HG02571 (cell line): ENCODE data around the gene RAMP3.
"Not testable (repeated sequence)": the region's sequence is repeated elsewhere in the genome, so short reads cannot be mapped to it uniquely, and the experiment has no call there.

Experiments
- ATAC-seq: cut with Tn5 transposase; IDR thresholded peaks from one replicate; pipeline ENCODE4 v1.9.1; 2021; ENCODE audit warnings: mild to moderate bottlenecking, moderate library complexity; ENCODE audit not compliant: unreplicated experiment

The RAMP3 gene

DNA sequence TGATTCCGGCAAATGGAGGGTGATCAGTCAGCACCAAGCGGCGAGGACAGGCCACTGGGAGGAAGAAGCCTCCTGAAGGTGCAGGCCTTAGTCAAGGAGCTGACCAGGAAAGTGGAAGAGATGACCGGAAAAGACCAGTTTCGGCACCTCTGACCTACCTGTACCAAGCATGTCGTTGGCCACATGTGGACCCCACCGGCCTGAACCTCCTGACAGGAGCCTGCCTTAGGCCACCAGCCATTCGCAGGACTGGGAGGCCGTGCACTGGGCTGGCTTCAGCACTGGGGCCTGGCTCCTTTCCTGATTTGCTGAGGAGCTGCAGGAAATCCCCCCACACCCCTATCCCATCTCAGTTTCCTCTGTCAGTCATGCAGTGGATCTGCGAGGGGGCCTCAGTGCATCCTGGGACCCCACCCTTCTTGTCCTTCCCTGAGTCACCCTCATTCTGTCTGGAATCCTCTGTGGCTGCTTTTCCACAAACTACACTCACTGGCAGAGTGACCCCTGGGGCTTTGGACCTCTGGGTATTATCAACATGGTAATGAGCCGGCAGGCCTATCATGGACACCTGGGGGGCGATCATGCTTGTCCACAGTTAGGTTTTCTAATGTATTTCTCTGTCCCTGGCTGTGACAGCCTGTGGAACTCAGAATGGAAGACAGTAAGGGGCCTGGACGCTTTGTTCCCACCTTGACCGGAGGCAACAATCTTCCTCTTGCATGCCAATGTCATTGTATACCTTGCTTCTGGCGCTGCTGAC lies 33.0 kb downstream of the RAMP3 start:
- no peak for ATAC-seq

DNA sequence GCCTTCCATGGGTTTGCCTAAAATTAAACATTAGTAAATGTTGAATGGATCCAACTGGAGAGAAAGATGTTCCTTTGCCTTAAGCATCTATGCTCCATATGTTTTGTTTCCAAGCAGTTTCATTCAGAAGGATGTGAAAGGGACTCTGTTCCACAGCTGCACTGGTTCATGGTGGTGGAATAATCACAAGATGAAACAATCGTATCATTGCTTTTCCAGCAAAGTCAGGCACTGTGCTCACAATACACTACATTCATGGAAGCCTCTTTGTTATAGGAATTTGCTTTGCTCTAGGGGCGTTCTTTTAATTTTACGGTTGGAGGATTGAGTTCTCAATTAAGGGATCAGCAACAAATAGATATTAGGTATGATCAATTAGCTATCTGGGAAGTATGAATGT lies 33.8 kb downstream of the RAMP3 start:
- no peak for ATAC-seq

DNA sequence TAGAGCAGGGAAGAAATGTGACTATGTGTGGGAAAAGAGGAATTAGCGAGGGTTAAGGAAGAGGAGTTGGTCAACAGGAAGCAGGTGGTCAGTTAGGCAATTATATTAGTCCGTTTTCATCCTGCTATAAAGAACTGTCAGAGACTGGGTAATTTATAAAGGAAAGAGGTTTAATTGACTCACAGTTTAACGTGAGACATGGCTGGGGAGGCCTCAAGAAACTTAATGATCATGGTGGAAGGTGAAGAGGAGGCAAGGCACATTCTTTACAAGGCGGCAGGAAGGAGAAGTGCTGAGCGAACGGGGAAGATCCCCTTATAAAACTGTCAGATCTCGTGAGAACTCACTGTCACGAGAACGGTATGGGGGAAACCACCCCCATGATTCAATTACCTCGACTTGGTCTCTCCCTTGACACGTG lies 35.0 kb downstream of the RAMP3 start:
- no peak for ATAC-seq

DNA sequence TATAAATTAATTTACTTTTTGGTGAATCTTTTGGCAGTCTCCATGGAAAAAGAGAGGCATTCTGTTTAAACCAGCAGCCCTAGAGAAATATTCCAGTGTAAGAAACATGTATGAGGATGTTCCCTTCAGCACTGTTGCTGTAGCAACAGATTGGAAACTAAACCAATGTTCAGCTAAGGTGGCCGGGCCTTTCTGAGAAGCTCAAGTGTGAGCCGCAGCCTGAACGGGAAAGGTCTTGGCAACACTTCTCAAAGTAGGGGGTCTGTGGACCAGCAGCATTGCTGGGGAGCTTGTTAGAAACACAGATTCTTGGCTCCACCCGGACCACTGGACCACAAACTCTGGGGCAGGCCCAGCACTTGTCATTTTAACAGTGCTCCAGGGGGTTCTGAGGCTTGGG lies 36.2 kb downstream of the RAMP3 start:
- no peak for ATAC-seq

DNA sequence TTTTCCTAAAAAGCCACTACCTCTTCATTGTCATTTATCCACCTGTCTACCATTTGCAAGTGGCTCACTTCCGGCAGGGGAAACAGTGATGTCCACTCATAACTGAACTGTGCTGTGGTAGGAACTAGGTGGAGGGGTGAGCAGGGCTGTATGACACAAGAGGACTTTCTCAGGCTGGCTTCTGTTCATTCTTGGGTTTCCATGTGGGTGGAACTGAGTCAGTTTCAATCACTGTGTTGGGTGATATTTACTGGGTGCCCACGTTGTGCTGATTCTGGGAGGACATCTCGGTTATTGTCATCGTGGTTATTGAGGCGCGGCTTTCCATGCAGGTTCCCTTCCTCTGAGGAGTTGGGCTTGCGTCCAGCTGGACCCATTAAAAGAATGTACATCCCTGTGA lies 38.8 kb downstream of the RAMP3 start:
- peak; percentile 83 for ATAC-seq

DNA sequence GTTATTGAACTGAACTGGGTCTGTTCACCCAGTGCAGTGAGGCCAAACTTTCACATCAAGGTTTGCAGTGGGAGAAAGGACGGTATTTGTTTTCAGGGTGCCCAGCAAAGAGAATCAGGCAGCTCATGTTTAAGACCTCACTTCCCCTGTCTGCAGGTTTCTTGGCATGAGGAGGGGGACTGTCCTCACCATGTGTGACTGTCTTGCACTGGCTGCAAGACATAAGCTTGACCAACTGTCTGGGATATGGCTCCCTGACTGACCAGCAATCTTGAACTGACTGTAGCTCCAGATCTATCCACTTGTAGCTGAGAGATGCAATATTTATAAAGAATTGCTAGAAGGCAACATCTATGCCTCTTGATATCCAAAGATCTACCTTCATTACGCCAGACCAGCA lies 39.9 kb downstream of the RAMP3 start:
- ATAC-seq: no peak

DNA sequence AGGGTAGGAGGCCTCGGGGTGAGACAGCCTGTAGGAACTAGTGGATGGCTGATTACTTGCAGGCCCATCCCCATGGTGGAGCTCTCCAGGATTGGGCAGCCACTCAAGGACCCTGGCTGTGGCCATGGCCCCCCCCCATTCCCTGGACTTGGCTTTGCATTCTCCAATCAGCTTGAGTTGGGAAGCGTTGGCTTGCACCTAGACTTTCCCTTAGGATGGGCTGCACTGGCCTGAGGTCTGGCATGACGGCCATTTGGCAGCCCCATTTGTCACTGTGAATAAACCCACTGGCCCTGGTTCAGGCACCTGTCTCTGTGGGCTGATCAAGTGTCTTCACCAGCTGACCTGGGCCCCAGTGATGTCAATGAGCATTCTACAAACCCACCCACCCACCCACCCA lies 41.4 kb downstream of the RAMP3 start:
- no peak for ATAC-seq

DNA sequence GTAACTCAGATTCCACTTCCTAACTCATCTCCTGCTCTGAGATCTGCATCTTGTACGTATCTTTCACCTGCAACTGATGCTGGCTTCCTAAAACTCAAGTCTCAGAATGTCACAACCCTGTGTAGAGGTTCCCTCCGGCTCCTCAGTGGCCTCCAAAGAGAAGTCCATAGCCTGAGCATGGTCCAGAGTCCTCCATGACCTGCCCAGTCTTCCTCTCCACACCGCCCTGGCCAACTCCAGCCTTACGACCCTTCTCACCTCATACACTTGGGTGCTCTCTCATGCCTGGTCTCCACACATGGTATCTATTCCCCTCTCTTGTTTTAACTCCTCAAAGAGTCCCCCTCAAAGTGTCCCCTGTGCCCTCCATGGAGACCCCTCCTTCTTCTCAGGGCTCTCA lies 41.9 kb downstream of the RAMP3 start:
- no peak for ATAC-seq

DNA sequence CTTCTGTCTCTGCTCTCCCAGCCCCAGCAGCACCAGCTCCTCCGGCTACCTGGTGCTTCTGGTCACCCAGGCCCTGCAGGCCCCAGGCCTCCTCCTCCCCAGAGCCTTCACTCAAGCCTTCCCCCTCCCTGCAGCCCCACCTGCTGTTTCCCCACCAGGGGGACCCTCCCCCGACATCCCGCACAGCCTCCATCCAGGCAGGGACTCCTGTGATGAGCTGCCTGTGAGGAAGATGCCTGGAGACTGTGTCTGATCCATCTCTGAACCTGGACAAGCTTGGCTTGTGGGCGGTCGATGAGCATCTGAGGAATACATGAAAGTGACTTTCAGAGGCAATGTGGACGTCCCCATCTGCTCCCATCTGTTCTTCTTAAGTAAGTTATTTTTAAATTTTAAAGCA lies 45.0 kb downstream of the RAMP3 start:
- ATAC-seq: no peak

DNA sequence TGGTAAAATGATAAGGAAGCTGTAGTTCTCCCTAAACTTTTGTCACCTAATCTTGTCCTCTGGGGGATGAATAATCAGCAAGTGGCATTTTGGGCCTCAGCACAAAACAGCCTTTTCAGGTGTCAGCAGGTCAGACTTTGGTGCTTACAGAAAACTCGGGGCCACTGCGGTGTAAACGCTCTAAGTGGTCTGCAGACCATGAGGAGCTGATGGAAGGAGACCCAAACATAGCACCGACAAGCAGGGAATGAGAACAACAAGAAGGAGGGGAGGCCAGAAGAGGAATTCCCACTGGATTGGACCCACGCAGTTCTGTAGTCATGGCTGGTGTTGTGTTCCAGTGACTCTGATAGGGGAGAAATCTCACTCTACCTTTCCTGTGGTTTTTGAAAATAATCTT lies 45.4 kb downstream of the RAMP3 start:
- no peak for ATAC-seq

DNA sequence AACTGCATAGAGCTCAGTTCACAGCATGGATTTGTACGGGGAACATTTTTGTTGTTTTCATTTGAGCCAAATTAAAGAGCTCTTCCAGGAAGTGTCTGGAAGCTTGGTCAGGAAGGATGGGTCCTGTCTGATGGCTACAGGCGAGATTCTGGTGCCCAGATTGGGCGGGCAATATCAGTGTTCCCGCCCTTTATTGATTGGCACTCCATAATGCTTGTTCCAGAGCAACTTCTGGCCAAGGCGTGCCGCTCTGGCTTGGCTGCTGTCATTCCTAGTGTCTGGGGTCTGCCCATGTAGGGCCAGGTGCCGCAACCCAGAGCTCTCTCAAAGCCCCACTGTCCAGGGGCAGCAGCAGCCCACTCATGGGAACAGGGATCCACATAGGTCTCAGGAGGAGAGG lies 45.9 kb downstream of the RAMP3 start:
- no peak for ATAC-seq

DNA sequence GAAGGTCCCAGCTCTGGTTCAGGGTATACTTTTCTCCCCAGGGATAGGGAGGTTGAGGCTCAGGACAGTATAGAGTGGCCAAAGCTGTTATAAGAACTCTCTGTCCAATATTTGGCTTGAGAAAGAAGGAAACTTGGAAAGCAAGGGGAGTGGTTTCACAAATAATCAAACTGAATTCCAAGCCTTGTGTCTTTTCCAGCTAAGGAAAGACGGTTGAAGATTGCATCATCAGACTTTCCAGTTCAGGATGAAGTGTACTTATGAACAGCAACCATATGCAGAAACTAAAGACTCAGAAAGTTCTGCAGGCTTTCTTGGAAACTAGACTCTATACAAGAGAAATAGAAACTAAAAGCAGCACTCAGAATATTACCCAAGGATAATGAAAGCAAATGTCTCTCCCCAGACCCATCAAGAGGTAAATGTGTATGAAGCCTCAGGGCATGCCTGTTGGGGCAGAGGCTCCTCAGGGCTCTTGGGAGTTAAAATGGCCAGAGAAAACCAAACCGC lies 46.4 kb downstream of the RAMP3 start:
- ATAC-seq: no peak

DNA sequence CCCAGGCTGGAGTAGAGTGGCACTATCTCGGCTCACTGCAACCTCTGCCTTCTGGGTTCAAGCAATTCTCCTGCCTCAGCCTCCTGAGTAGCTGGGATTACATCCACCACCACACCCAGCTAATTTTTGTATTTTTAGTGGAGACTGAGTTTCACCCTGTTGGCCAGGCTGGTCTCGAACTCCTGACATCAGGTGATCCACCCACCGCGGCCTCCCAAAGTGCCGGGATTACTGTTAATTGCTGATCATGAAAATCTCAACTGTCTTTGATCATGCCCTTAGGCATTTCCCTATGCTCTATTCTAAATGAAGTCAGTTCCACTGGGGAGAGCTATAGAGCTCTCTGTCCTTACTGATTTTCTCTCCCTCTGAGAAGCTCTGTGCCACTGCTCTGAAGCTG lies 48.7 kb downstream of the RAMP3 start:
- ATAC-seq: not testable (repeated sequence)

DNA sequence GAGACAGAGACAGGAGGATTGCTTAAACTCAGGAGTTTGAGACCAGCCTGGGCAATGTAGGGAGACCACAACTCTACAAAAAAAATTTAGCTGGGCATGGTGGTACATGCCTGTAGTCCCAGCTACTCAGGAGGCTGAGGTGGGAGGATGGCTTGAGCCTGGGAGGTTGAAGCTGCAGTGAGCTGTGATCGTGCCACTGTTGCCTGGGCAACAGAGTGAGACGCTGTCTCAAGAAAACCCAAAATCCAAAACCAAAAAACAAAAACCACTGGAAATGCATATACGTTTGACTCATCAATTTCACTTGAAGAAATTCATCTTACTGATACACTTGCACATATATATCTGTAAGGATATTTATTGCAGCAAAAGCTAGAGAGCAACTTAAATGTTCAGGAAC lies 52.3 kb downstream of the RAMP3 start:
- ATAC-seq: not testable (repeated sequence)

DNA sequence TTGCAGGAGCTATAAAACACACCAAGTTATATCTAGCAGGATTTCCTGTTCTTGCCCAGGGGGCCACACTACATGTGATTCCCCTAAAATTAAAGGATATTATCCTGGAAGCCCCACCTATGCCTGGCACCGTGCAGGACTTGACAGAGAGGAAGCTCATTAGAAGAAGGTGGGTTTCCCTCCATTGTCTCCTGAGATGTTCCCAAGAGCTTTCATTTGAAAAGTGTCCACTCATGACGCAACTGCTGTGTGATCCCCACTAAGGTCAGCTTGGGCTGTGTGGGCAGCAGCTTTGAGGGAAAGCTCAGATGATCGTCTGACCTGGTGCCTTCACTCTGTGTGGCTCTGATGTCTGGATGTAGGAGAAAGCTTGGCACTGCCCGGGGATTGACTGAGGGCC lies 53.5 kb downstream of the RAMP3 start:
- ATAC-seq: no peak

DNA sequence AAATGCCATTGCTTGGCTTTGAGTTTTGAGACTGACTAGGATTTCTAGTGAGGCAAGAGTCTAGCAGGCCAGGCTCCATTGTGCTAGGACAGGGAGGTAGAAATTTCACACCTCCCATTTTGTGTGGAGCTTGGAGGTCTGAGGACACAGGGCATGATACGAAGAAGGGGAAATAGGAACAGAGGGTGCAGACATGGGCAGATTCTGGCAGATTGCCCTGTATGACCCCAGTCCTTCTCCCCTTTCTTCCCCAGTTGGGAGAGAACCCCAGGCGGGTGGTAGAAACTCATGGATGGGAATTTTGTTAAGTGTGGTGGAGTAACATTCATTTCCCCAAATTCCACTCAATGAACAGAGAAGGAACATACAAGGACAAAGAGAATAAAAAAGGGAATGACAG lies 54.4 kb downstream of the RAMP3 start:
- no peak for ATAC-seq

DNA sequence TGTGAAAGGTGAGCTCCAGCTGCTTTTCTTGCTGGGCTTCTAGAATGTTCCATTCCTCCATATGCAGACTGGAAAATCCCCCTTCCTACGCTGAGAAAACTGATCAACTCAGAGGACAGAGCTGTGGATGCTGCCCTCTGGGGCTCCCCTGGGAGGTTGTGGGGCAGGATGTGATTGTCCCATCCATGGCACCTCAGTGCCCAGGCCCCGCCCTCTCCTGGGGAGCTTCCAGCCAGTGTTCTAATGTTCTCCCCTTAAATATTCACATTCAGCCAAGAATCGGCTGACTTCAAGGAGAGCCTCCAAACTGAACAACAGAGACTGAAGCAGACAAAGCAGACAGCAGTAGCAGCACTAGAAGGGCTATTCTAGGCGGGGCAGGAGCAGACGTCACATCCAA lies 55.0 kb downstream of the RAMP3 start:
- no peak for ATAC-seq

DNA sequence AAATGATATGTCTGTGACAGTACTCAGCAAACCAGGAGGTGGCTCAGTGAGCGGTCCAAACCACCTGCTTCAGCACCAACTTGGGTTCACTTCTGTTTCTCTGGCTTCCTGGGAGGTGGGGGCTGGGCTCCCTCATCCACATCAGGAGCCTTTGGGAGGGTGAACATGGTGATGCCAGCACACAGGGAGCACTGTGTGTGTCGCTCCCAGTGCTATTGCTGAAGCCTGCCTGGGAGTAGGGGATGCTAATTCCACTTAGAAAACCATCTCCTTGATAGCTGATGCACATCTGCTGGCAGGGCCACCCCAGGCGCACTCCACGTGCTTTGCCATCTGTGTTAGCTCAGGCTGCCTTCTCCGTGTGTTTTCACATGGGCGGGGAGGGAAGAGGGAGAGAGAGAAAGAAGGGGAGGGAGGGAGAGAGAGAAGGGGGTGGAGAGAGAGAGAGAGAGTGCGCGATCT lies 58.0 kb downstream of the RAMP3 start:
- no peak for ATAC-seq

DNA sequence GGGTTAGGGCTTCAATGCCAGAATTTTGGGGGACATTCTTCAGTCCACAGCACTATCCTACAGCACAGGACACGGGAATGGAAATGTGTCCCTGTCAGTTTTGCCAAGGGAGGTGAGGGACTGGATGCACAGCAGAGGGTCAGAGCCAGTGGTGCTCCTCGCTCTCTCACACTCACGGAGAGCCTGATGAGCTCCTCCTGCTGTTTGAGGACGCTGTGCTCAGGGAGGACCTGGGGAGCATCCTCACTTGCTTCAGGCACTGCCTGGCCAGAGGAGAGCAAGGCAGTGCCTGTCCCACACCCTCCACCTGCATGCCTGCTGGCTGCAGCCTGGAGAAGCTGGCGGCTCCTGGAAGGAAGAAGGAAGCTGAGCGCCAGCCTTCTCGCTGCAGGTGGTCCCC lies 58.6 kb downstream of the RAMP3 start:
- ATAC-seq: no peak

DNA sequence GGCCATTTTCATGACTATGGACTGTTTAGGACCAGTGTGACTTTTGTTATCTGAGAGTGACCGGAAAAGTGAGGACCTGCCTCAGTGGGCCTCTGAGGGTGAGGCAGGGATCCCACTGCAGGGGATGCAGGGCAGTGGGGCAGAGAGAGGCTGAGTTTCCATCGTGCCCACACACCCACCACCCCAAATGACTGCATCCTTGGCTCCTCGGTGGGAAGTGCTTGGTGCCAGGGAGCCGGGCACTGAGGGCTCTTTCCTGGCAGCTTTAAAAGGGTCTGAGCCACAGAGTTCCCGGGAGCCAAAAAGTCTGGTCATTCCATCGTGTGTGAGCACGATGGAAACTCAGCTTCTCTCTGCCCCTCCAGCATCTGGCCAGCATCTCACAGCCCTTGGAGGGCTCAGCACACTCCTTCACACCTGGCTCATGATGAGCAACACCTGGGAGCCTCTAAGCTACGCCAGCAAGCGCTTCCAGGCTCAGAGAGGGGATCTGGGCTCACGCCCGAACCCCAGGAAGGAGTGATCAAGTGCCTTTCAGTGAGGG lies 59.1 kb downstream of the RAMP3 start:
- no peak for ATAC-seq

DNA sequence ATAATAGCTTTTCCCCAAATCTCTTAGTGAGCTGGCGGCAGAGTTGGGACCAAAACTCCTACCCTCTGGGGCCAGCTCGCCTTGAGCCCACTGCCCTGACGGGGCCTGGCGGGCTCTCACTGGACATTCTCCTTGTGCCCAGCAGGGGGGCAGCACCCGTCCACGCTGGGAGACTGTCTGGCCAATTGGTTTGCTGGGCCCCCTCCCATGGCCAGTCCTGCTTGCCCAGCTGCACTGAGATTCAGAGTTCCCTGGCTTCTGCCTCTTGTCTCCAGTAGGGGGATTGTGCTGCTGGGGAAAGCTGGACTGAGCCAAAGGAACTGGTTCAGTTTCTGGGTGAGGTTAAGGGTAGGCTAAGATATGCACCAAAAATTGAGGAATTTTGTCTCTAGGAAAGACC lies 59.8 kb downstream of the RAMP3 start:
- no peak for ATAC-seq

DNA sequence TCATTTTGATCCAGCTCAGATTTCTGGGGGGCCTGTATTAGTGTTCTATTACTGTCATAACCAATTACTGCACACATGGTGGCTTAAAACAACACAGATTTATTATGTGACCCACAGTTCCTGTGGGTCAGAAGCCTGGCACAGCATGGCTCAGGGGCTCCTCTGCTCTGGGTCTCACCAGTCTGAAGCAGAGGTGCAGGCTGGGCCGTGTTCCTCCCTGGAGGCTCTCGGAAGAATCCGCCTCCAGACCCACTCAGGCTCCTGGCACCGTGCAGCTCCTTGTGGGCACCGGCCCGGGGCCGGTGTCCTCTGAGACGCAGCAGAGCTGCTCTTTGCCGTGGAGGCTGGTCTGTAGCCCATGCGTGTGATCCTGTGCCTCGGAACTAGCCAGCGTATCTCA lies 61.5 kb downstream of the RAMP3 start:
- no peak for ATAC-seq
